Kidney (tissue), 14 donors: ENCODE data around the gene ESPNL. TPM values are rescaled to one million over a fixed set of nuclear protein-coding genes. Genes with fewer than 3 reads are reported as not detected.
A peak's percentile ranks its signal among the peaks of the same experiment; 100 is the strongest.

Source experiments
- DNase-seq, 5 donors: peaks; one replicate each; pipeline ENCODE4 v3.0.0-alpha.2; 2013 to 2020
- FAIRE-seq: peaks from 2 replicates; lab custom pipeline; 2012; peaks lifted over from hg19 to GRCh38; lab: Jason Lieb, UNC
- H3K27ac ChIP-seq, 2 donors: one replicate each; pipeline ENCODE4 v1.7.0; 2013; ENCODE audit warnings: low read depth in 2 of 2, low read length in 2 of 2, inconsistent platforms in 1 of 2
- H3K27me3 ChIP-seq: one replicate; pipeline ENCODE4 v1.7.1; 2013; ENCODE audit warnings: low read length, inconsistent platforms; ENCODE audit not compliant: control insufficient read depth, insufficient read depth
- H3K36me3 ChIP-seq, 3 donors: one replicate each; pipeline versions ENCODE4 v1.7.0 to v1.7.1; 2013; ENCODE audit warnings: low read length in 3 of 3, control low read depth in 1 of 3, inconsistent platforms in 1 of 3; ENCODE audit not compliant: insufficient read depth in 3 of 3, control insufficient read depth in 2 of 3
- H3K4me1 ChIP-seq, 3 donors: one replicate each; pipeline versions ENCODE4 v1.7.0 to v1.7.1; 2013; ENCODE audit warnings: low read length in 3 of 3, inconsistent platforms in 1 of 3, low read depth in 1 of 3; ENCODE audit not compliant: control insufficient read depth in 2 of 3, insufficient read depth in 2 of 3
- H3K4me3 ChIP-seq, 3 donors: one replicate each; pipeline versions ENCODE4 v1.7.0 to v1.8.1; 2013; ENCODE audit warnings: low read length in 3 of 3, control low read depth in 1 of 3, inconsistent platforms in 1 of 3
- H3K9ac ChIP-seq, 3 donors: one replicate each; pipeline versions ENCODE4 v1.7.0 to v1.7.1; 2013; ENCODE audit warnings: low read length in 3 of 3, control low read depth in 1 of 3, inconsistent platforms in 1 of 3
- H3K9me3 ChIP-seq, 3 donors: one replicate each; pipeline versions ENCODE4 v1.7.0 to v1.7.1; 2013; ENCODE audit warnings: low read length in 3 of 3, control low read depth in 1 of 3, inconsistent platforms in 1 of 3; ENCODE audit not compliant: control insufficient read depth in 2 of 3, insufficient read depth in 1 of 3
- intact Hi-C: fragments of 100-400 bp; cut with DNase I; formaldehyde crosslinking; loops from one replicate; pipeline ENCODE4 v1.11.1; 2022
- polyA plus RNA-seq: library from polyadenylated mRNA; stranded (reverse); fragments of 350-450 nt; fragmentation: Illumina TruSeq; extraction: RNeasy Lipid Tissue Mini Kit (QIAGEN cat#74804); gene quantifications from one replicate; pipeline ENCODE4 v1.2.3, GENCODE V29; 2014; ENCODE audit warnings: low read depth, low replicate concordance; ENCODE audit not compliant: insufficient read depth
- total RNA-seq: library from RNA; stranded (reverse); fragmentation: NEBNext Ultra II Directional; extraction: Animal tissue kit (Norgen Biotek cat#: 25700); gene quantifications from one replicate; pipeline ENCODE4 v1.2.1, GENCODE V29; 2021
- TF ChIP-seq, protein P1 (sequence below): IDR thresholded peaks from 3 replicates; pipeline ENCODE4 v1.5.1; 2012; ENCODE audit warnings: mild to moderate bottlenecking, moderate library complexity, borderline replicate concordance; ENCODE audit not compliant: insufficient read depth; ENCODE audit errors: extremely low read depth
- donor health status: control.
- donor health status: control.
- donor health status: control.
- donor health status: control.
- donor health status: control.
- donor health status: DM: yes; HTN: yes; CAD: no.
- donor health status: Normal renal cell carcinoma (clear cell type).

The ESPNL gene
- total and polyA plus RNA-seq, 2 donors from 2014 or later, result 0.28 to 2.7 TPM

- Histone ChIP-seq H3K36me3 (no peaks in the 10 kb centered on the region), H3K27ac (no peak overlapping the region), H3K27me3 (no peaks in the 10 kb centered on the region), H3K4me1 (peaks cover 0 to 4% (median 0%) of the 10 kb centered on the region in 3 donors), H3K9ac (no peak overlapping the region), H3K9me3 (no peaks in the 10 kb centered on the region), H3K4me3 (no peak overlapping the region)
- intact Hi-C loops, result no loop called here
- TF ChIP-seq, protein P1, sequence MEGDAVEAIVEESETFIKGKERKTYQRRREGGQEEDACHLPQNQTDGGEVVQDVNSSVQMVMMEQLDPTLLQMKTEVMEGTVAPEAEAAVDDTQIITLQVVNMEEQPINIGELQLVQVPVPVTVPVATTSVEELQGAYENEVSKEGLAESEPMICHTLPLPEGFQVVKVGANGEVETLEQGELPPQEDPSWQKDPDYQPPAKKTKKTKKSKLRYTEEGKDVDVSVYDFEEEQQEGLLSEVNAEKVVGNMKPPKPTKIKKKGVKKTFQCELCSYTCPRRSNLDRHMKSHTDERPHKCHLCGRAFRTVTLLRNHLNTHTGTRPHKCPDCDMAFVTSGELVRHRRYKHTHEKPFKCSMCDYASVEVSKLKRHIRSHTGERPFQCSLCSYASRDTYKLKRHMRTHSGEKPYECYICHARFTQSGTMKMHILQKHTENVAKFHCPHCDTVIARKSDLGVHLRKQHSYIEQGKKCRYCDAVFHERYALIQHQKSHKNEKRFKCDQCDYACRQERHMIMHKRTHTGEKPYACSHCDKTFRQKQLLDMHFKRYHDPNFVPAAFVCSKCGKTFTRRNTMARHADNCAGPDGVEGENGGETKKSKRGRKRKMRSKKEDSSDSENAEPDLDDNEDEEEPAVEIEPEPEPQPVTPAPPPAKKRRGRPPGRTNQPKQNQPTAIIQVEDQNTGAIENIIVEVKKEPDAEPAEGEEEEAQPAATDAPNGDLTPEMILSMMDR, result no peak
- DNase-seq (no peak), FAIRE-seq (no peak)
Measured at GRCh38 chr2:238140040-238140439, 39.9 kb downstream of the ESPNL start.

GRCh38 chr2:238140721-238141540 lies 40.8 kb downstream of the ESPNL start:
- Histone ChIP-seq H3K9me3 (no peaks in the 10 kb centered on the region), H3K27ac (no peak overlapping the region), H3K27me3 (no peaks in the 10 kb centered on the region), H3K4me3 (no peak overlapping the region), H3K36me3 (no peaks in the 10 kb centered on the region), H3K4me1 (peaks cover 0 to 4% (median 0%) of the 10 kb centered on the region in 3 donors), H3K9ac (no peak overlapping the region)
- DNase-seq (no peak), FAIRE-seq (no peak)
- intact Hi-C loops, result no loop called here
- TF ChIP-seq, protein P1, result no peak

DNA sequence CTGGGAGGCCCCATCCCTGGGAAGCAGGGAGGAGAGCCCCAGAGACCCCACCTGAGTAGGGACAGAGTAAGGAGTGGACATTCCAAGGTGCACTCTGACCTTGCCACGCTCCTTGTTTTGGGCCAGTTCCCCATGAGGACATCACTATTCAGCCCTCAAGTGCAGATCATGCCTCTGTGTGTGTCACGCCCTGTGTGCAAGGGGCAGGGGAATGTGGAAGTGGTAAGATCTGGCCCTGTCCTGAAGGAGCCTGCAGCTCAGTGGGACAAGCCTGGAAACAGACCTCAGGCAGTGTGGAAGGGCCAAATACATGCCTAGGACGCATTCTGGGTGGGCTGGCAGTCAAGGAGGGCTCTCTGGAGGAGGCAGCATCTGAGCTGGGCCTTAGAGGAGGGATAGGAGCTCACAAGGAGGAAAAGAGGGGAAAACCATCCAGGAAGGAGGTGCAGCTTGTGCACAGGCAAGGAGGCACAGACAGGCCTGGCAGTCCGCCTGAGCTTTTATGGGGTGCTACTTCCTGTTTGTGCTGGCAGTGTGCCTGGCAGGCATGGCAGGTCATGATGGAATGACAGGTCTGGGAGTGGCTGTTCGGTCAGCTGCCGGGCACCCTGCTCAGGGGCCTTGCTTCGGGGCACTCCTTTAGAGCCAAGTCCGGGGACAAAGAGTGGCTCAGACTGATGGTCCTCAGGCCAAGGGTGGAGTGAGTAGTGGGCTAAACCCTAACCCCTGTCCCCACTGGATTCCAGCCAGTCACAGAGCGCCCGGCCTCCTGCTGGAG lies 41.6 kb downstream of the ESPNL start:
- intact Hi-C loops, result no loop called here
- H3K36me3 ChIP-seq, result no peaks in the 10 kb centered on the region
- FAIRE-seq (no peak), DNase-seq (peak in 2 of 5 donors; percentile 67 to 91)
- H3K9me3 ChIP-seq, result no peaks in the 10 kb centered on the region
- no peaks in the 10 kb centered on the region for H3K27me3 ChIP-seq
- no peak overlapping the region for H3K27ac ChIP-seq
- H3K4me3 ChIP-seq, result no peak overlapping the region
- H3K9ac ChIP-seq, result no peak overlapping the region
- TF ChIP-seq, protein P1, result no peak
- H3K4me1 ChIP-seq, result peaks cover 0 to 4% (median 0%) of the 10 kb centered on the region in 3 donors
